GM21367 (cell line): ENCODE measurements around the gene DLGAP1.
"Not testable (repeated sequence)": the region's sequence is repeated elsewhere in the genome, so short reads cannot be mapped to it uniquely, and the experiment has no call there.

ENCODE experiments used
- ATAC-seq: cut with Tn5 transposase; IDR thresholded peaks from one replicate; pipeline ENCODE4 v1.9.1; 2021; ENCODE audit not compliant: unreplicated experiment

Gene DLGAP1

GRCh38 chr18:3597409-3598357, 857.4 kb downstream of the DLGAP1 start:
- ATAC-seq = no peak

DNA sequence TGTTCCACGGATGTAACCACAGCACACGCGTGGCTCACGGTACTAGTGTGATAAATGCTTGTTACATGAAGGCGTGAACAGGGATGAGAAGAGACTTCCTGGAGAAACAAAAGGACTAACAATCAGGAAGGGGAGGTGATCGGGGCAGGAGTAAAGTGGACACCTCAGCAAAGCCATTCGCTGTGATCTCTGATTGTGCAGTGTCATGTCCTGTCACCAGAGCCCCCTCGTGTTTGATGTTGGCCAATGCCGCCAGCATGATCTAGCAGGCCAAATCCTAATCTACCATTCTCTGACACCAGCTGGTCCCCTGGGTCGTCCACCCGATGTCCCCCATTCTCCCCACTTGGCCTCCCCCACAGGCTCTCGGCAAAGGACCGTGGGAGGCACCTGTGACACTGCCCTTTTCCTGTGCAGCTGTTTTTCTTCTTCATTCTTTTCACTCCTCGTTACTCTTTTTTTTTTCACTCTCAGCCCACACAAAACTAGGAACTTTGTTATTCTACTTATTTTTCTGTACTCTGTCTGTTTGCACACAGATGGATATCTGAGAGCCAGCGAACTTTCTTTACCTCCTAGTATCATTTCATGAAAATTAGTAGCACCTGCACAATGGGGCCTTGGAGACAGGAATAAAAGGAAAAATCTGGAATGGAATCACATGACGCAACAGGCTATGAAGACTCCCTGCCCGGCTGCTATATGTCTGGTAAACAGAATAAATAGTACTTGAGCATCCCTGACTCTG, 858.3 kb downstream of the DLGAP1 start:
- ATAC-seq = peak; percentile 23

DNA sequence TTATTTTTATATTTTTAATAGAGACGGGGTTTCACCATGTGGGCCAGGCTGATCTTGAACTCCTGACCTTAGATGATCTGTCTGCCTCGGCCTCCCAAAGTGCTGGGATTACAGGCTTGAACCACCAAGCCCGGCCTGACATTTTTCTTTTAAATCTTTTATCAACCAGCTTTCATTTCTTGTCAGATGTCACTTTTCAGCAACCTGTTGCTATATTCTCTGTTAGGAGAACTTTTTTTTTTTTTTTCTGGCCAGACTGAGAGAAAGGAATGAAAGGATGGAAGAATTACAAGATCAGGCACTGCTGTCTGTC, 858.8 kb downstream of the DLGAP1 start:
- no peak for ATAC-seq

DNA sequence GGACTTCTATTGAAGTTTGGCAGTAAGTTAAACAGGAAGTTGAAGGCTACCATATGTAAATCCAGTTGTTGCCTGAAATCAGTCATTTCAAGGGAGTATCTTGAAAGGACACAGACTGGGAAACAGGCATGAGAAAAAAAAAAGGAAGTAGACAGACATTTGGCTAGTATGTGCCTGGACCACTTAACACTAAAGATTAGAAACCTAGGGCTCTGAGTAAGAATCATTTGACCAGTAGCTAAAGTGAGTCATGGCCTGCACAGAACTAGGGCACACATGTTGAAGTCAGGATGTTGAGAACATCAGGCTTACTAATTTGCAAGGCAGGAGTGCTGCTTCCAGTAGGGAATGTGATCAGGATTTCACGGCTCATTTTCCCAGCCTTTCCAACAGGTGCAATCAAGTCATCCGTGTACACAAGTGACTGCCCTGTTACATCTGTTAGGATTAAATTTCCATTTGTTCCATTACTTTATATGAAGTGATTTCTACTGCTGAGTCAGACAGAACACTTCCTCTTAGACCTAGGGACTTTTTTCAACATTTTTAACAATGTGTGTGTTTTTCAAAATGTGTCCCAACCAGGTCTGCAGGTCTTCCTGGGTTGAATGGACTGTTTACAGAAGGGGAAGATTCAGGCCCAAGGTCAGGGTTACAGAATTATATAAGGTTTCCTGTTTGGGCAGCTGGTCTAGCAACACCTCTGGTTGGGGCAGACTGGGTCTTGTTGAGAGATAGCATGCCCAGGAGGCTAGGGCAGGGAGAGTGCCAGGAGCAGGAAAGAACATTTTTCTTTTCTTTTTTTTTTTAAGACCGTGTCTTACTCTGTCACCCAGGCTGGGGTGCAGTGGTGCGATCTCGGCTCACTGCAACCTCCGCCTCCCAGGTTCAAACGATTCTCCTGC, 859.5 kb downstream of the DLGAP1 start:
- peak; percentile 42 for ATAC-seq

DNA sequence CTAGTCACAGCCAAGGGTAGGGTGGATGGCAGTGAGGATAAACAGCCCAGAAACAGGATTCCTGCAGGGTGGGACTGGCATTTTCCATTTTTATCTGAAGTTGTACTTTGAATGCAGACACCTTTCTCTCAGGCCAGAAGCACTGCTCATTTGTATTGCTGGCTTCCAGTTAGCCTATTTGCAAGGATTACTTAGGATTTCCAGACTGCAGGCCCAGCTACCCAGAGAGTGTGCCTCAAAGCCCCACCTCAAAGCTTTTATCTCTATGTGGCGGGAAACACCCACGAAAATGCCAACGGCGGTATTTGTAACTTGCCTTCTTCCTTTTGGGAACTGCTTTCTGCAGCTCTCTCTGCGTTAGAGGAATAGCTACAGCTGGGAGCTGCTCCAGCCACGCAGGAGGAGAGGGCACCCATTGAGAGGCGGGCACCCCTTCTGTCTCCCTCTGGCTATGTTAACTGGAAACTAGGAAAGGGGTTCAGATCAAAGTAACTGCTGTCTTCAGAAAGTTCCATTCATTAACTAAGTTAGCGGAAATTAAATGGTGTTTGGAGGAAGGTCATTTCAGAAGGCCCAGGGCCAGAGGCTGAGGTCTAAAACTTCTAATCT, 860.2 kb downstream of the DLGAP1 start:
- ATAC-seq = no peak

- peak; percentile 49 for ATAC-seq
These were observed 861.0 kb downstream of the DLGAP1 start for GRCh38 chr18:3593904-3594759.

- peak; percentile 9 for ATAC-seq
These were observed 861.7 kb downstream of the DLGAP1 start for GRCh38 chr18:3593381-3593903.

DNA sequence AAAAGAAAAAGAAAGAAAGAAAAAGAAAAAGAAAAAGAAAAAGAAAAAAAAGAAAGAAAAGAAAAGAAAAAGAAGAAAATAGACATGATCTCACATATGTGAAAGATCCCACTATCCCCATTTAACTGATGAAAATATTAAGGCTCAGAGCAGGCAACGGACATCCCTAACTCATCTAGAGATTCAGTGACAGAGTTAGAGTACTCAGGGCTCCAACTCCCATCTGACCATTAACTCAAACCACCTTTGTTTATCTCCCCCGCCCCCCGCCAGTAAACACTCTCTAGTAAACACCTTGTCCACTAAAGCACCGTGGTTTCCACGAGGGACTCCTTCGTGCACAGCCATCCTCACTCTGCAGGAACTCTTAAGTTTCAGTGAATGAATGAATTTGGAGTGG, 862.2 kb downstream of the DLGAP1 start:
- ATAC-seq = no peak

- ATAC-seq = no peak
These were observed 864.9 kb downstream of the DLGAP1 start for GRCh38 chr18:3590096-3590630.

DNA sequence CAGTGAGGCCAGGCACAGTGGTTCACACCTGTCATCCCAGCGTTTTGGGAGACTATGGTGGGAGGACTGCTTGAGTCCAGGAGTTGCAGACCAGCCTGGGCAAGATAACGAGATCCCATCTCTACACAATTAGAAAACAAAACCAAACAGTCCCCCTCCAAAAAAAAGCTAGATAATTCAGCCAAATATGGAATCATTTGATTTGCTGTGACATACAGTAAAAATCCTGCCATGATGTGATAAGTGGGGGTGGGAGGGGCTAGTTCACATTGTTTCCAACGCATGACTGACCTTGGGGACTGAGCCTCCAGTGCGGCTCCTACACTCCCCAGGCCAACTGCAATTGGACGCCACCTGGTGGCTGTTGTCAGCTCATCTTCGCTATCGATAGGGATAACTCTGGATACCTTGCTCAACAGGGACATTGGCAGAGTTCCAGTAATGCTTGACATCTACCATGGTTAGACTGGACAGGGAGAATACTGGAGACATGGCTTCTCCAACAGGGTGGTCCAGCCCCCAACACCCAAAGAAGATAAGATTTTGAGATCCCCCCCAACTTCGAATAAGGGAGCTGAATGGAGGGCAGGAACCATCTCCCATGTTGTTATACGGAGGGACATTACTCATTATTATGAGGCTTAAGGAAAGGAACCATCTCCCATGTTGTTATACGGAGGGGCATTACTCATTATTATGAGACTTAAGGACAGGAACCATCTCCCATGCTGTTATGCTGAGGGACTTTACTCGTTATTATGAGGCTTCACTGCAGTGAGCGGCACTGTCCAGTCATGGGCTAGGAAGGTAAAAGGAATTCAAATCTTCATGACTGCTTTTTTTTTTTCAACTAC, 869.2 kb downstream of the DLGAP1 start:
- ATAC-seq = peak; percentile 30

DNA sequence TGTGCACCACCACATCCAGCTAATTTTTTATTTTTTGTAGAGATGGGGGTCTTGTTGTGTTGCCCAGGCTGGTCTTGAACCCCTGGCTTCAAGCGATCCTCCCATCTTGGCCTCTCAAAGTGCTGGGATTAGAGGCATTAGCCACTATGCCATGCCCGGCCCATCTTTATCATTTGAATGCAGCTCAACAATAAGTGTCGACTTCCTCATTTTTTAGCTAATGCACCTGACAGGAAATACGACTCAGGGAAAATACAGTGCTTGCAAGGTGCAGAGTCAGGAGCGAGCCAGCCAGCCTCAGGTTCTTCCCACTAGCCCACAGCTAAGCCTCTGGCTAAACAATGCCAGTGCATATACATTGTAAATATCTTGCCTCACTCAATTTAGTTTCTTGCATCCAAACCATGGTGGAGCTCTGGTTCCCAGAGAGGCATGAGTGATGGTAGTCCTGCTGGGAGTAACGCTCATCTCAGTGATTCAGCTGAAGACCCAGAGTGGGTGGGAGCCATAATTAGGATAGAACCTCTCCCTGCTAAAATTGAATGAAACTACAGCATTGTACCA, 870.1 kb downstream of the DLGAP1 start:
- no peak for ATAC-seq

DNA sequence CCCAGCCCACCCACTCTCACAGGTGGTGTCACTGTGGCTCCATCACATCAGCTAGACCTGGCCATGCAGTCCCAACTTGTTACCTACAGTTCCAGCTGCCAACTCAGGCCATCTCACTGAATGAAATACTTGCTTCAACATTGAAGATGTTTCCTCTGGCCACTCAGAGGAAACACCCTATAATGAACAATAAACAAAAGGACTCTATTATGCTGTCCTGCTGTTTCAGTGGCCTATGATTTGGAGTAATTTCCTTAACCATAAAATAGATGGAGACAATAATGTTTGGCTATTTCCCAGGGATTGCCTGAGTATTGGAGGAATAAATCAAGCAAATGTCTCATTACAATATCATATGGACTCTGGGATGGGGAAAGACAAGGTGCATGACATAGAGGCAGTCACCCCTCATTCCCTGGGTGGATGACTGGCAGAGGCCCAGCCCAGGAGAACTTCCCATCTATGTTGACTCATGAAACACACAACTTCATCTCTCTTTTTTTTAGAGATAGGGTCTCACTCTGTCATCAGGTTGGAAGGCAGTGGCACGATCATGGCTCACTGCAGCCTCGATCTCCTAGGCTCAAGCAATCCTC, 870.7 kb downstream of the DLGAP1 start:
- ATAC-seq = no peak

- ATAC-seq = no peak
These were observed 871.2 kb downstream of the DLGAP1 start for GRCh38 chr18:3583873-3584247.

DNA sequence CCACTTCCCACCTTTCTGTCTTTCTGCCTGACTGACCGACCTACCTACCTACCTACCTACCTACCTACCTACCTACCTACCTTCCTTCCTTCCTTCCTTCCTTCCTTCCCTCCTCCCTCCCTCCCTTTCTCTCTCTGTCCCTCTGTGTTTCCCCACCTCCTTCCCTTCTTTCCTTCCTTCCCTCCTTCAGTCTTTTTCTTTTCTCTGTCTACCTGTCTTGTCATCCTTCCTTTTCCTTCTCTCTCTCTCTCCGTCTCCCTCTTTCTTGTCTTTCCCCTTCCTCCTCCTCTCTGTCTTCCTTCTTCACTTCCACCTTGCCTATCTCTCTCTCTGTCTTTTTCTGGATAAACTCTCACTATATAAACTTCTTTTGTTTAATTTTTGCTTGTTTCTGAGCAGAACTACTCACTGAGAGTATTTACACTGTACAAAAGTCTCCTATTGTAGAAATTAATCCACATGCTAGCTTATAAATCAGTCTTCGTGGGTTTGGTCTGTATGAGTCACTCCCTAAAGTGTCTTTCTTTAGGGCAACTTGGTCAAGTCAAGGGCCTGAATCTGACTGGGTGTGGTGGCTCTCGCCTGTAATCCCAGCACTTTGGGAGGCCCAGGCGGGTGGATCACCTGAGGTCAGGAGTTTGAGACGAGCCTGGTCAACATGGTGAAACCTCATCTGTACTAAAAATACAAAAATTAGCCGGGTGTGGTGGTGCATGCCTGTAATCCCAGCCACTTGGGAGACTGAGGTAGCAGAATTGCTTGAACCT, 871.8 kb downstream of the DLGAP1 start:
- not testable (repeated sequence) for ATAC-seq

DNA sequence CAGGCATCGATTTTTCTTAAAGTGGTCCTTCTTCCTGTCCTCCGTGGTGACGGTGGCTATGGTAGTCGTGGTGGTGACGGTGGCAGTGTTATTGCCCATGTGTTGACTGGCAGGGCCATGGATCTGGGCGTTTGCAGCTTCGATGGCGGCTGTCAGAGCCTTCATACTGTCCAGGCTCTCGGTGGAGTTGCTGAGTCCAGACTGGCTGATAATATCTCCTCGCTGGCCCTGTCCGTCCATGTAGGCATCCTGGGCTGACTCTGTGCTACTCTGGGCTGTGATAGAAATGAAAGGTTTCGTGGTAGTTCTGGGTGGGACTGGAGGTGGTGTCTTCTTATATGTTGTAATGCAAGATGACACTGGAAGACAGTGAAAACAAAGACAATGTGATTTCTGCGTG, 873.2 kb downstream of the DLGAP1 start:
- ATAC-seq = no peak

DNA sequence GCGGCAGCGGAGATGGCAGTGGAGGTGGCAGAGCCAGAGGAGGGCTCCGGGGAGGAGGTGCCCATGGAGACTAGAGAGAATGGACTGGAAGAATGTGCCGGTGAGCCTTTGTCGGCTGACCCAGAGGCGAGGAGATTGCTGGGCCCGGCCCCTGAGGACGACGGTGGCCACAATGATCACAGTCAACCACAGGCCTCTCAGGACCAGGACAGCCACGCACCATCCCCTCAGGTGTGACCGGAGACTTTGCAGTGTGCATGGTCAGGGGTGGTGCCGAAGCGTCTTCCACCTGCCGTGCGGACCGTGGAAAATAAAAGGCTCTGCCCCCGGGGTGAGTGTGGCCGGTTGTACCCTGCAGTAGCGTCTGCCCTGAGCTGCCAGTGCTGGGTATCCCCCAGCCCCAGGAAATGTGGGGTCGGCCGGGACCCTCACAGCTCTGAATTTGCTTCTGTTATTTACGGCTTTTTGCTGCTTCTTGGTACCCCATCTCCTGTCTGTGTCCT, 874.5 kb downstream of the DLGAP1 start:
- not testable (repeated sequence) for ATAC-seq

GRCh38 chr18:3579701-3580100, 875.4 kb downstream of the DLGAP1 start:
- no peak for ATAC-seq
